Measurements from ENCODE around the gene TSPAN16.
"Not testable (repeated sequence)": the region's sequence is repeated elsewhere in the genome, so short reads cannot be mapped to it uniquely, and the experiment has no call there.

Gene TSPAN16

DNA sequence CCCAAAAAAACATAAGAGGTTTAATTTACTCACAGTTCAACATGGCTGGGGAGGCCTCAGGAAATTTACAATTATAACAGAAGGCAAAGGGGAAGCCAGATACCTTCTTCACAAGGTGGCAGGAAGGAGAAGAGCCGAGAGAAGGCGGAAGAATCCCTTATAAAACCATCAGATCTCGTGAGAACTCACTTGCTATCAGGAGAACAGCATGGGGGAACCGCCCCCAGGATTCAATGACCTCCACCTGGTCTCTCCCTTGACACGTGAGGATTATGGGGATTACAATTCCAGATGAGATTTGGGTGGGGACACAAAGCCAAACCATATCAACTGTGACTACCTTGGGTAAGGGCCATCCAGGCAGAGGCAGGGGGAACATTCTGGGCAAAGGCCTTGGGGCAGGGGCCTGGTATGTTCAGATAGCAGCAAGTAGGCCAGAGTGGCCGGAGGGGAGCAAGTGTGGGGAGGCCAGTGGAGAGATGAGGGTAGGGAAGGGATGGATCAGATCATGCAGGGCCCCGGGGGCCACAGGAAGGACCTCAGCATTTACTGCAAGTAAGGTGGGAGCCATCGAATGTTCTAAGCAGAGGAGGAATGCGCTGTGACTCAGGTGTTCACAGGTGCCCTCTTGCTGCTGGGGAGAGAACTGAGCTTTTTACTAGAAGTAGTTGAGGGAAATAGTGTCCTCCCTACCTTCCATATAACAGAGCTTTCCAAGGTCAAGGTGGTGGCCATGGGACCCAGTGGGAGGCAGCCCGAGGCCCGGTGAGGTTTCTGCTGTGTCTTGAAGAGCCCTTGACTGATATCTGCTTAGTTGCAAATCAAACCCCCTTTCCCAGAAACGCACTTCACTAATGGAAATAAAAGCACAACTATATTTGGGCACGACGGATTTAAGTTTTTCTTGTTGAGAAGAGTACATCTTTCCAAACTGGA, 25.5 kb downstream of the TSPAN16 start:
- no peak for DNase-seq

DNA sequence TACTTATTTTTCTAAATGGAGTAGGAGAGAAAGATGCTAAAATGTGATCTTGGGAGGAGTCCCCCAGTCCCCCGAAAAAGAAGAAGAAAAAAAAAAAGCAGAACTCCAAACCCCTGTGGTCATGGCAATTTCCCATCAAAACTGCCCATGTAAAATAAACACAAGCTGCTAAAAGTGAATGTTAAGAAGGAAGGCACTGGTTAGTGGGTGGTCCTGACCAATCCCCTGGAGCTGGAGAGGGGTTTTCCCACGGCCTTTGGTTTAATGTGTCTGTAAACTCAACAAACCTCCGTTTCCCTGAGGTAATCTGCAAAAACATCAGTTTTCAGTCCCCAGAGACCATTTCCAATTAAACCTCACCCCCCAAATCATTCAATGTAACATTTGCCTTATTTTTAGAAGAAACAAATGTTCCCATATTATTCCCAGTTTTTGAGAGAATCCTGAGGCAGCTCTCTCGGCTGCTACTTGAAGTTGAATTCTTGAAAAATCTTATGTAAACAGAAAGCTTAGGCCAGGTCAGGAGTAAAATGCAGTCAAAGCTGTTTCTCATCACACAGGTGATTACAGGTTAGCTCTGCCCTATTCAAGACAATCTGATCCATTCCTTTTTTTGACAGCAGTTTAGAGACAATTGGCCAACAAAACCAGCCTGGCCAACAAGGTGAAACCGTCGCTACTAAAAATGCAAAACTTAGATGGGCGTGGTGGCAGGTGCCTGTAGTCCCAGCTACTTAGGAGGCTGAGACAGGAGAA, 26.5 kb downstream of the TSPAN16 start:
- DNase-seq, result no peak

DNA sequence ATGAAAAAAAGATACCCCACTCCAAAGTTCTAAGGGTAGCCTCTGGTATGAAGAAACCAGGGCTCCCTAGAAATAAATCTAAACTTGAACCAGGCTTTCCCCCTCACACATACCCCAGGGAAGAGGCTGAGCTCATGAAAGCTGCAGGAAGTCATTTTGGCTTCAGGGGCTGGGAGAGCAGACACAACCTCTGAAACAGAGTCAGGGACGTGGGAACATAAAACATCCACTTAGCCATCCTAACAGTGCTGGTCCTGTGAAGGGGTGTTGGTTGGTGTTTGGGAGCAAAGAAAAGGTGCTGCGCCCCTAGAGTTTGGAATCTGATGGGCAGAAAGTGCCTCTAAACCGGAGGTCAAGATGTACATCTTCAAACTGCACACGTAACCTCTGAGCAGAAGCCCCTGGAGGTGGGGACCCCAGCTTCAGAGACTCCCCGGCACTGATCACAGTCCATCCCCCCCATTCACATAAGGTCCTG, 27.7 kb downstream of the TSPAN16 start:
- DNase-seq, result no peak

DNA sequence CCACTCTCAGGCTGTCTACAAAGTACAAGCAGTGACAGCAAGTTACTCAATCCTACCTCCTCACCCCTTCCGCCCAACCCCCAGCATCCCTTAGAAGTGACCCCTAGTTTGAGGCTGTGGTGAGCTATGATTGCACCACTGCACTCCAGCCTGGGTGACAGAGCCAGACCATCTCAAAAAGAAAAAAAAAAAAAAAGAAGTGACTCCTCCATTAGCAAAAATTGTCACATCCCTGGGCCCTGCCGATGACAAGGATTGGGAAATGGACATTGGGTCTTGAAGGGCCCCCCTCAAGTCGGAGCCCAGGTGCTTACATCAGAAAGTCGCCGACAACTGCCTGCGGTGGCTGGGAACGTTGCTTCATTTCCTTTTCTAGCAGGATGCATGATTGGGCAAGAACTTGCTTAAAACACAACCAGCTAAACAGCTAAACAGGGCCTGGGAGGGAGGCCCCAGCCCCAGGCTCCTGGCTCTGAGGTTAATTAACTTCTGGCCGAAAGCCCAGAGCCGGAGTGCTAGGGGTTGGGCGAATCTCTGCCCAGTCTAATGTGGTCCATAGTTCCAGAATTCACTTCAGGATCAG, 28.2 kb downstream of the TSPAN16 start:
- DNase-seq, result no peak

DNA sequence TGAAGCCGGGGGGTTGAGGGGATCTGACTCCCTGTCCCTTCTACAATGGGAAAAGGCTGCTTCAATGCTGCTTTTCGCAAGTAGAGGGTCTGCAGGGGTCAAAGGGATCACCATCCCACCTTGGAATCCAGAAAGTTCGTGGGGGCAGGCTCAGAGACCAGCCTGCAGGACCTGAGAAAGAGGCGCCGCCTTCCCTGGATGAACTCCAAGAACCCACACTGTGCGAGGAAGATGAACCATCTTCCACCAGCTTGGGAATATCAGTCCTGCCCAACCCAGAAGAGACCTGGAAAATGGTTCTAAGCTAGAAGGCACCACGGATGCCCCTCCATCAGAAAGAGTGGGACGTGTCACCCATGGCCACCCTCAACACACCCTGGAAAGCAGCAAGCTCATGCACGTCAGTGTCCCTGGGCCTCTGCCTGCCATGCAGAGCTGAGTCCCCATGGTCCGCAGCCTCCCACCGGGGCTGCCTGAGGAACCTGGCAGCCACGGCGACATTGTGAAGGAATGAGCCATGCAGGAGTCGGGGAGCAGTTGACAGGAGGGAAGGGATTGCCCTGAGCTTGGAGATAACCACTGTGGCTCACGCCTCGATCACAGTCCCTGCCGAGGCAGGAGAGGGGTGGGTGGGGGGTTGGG, 28.9 kb downstream of the TSPAN16 start:
- no peak for DNase-seq

DNA sequence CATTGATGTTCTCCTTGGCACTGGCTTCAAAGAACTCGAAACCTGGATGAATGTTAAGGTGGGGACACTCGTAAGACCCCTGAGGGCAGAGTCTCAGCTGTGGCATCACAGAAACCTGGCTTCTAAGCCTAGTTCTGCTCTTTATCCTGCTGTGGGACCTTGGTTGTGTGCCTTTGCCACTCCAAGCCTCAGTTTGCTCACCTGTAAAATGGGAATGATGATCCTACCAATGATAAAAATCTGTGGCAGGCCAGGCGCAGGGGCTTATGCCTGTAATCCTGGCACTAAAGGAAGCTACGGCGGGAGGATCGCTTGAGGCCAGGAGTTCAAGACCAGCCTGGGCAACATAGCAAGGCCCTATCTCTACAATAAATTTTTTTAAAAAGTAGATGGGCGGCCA, 29.6 kb downstream of the TSPAN16 start:
- DNase-seq, result no peak

- no peak for DNase-seq
Measured at GRCh38 chr19:11330127-11330526, 34.2 kb downstream of the TSPAN16 start.

GRCh38 chr19:11331502-11331901, 35.5 kb downstream of the TSPAN16 start:
- no peak for DNase-seq

GRCh38 chr19:11332822-11333221, 36.9 kb downstream of the TSPAN16 start:
- no peak for DNase-seq

GRCh38 chr19:11333838-11334237, 37.9 kb downstream of the TSPAN16 start:
- DNase-seq, result not testable (repeated sequence)

DNA sequence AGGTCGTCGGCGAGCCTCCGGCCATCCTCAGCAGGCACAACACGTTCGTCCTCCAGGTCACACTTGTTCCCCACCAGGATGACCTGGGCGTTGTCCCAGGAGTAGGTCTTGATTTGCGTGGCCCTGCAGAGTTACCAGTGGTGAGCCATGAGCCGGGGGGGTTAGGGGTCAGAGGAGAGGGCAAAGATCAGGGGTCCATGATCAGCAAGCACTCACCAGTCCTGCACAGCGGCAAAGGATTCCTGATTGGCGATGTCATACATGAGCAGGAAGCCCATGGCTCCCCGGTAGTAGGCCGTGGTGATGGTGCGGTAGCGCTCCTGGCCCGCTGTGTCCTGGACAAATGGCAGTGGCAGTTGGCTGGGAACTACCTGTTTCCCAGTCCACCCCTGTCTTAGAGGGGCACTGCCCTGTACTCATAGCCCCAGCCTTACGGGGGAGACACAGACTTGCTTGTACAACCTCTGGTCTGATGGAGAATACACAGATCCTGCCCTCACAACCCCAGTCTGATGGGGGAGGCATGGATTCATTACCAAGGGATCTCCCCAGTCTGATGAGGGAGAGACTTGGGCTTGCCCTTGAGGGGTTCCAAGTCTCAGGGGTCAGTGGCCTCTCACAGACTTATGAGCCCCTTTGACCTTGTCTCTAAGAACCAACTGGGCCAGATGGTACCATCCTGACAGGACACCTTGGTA, 39.6 kb downstream of the TSPAN16 start:
- DNase-seq, result no peak

- DNase-seq, result no peak
Measured at GRCh38 chr19:11337080-11337479, 41.1 kb downstream of the TSPAN16 start.

DNA sequence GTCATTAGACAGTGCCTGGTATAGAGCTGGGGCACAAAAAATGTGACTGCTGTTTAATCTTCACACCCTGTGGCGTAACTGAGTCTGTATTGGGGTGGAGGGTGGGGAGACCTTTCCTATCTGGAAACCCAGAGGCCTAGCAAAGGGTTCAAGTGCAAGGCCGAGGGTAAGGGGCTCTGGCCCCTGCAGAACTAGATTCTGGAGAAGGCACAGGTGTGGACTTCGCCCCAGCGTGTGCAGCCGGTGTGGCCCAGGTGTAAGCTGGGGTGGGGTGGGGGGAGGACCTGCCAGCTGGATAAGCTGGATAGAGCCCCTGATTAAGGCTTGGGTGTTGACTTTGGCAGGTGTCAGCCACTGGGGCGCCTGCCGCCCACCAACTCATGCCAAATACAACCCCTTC, 42.2 kb downstream of the TSPAN16 start:
- no peak for DNase-seq

DNA sequence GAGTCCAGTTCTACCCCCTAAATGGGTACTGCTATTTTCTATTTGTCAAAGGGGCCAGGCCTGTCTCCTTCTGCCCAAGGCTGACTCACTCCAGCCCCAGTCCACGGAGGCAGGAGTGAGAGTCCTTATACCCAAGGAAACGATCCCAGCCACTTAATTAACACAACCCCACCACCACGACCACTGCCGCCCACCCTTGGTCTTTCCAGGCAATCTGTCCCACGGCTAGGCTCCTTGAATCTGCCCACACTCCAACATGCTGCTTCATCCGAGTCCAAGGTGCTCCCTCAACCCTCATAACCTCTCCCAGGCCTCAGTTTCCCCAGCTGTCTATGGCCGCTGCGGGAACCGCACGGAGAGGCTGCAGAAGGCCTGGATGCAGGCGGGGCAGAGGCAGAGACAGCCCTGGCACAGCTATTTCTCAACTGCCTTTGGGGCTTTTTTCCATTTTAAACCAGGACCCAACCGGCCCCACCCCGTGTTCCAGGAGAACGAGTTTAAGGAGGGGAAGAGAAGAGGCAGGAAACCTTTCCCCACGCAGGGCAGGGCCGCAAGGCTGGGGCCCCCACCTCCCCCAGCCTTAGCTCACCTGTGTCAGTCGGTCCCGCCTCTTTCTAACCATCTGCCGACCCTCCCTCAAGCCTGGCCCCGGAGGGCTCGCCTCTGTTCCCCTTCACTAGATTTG, 42.8 kb downstream of the TSPAN16 start:
- no peak for DNase-seq

DNA sequence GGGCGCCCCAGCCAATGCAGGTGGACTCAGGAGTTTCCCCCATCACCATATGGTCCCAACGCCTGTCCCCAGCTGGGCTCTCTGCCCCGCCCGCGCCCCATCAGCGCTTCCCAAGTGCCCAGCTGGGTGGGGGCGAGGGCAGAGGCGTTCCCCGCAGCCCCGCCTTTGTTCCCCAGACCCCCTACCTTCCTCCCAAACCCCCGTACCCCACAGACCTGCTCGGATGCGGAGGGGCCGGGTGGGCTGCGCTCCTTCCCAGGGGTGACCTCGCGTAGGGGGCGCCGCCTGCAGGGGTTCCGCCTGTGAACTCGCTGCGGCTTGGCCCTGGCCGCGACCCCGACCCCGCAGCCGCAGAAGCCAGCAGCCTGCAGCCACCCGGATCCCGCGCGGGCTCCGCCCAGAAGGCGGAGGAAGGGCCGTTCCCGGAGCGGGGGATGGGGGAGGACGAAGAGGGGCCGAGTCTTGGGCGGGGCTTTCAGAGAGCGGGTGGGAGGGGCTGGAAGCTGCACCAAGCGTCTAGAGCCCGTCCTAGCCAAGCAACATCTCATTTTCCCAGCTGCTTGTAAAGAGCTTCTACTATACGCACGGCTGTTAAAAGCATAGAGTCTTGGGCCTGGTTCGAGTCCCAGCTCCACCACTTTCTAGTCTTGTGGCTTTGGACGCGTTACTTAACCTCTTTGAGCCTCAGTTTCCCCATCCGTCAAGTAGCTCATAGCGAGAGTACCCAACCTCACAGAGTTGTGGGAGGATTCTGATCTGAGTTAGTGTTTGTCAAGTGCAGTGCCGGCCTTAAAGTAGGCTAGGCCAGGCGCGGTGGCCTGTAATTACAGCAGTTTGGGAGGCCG, 43.5 kb downstream of the TSPAN16 start, which contains the start of gene RAB3D:
TSS of gene RAB3D (minus strand) at position 404 of the 845 bp plus-strand sequence. CDS start 2,258 bp downstream, outside the sequence.
- peak; percentile 91 for DNase-seq

- DNase-seq, result not testable (repeated sequence)
Measured at GRCh38 chr19:11340099-11340467, 44.1 kb downstream of the TSPAN16 start.

DNA sequence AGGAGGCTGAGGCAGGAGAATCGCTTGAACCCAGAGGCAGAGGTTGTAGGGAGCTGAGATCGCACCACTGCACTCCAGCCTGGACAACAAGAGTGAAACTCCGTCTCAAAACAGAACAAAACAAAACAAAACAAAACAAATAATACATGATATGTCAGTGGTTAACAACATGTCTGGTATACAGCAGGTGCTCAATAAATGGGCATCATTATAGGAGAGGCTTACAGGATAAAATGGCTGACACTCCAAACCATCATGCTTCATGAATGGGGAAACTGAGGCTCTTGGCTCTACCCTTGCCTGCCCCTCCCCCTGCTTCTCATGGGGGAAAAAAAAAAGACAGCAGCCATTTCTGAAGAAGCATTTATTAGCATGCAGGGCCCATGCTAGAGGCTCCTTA, 46.5 kb downstream of the TSPAN16 start:
- DNase-seq, result no peak

- no peak for DNase-seq
Measured at GRCh38 chr19:11345122-11345803, 49.3 kb downstream of the TSPAN16 start.

- DNase-seq, result peak; percentile 97
Measured at GRCh38 chr19:11346104-11346940, 50.4 kb downstream of the TSPAN16 start, which contains the start of the genes CCDC159 and TMEM205. CCDC159 (plus strand) TSS chr19:11346519; CDS start chr19:11346607, 88 bp downstream. TMEM205 (minus strand) TSS chr19:11346268; CDS start chr19:11345619, 649 bp downstream.
